GM19468 (cell line): ENCODE results near the gene CALM3.
"Not testable (repeated sequence)": the region's sequence is repeated elsewhere in the genome, so short reads cannot be mapped to it uniquely, and the experiment has no call there.

ENCODE experiments used
- ATAC-seq: cut with Tn5 transposase; IDR thresholded peaks from one replicate; pipeline ENCODE4 v1.9.1; 2021; ENCODE audit warnings: mild to moderate bottlenecking, moderate library complexity, moderate number of reproducible peaks; ENCODE audit not compliant: unreplicated experiment; ENCODE audit errors: extremely low read depth

Gene CALM3

GRCh38 chr19:46601318-46602224 is at the start of gene CALM3:
Gene CALM3 (plus strand): TSS chr19:46601330. CDS start chr19:46601435, 105 bp downstream.
- ATAC-seq: no peak

GRCh38 chr19:46552891-46553290 is 48.2 kb upstream of the CALM3 start:
- ATAC-seq: no peak

DNA sequence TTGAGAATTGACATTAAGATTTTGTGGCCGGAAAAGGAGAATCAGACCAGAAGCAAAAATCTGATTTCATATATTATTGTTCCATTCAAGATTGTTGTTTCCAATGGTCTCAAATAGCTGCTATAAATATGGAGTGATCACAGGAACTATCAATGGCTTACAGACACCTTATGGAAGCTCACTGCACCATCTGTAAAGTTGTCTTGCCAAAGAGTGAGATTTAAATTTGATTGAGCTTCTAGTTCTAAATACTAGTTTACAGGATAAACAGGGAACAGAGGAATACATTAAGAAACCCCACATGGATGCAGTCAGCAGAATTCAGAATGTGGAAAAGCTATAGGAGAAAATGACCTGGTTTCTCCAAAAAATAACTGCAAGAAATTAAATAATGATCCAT is 47.0 kb upstream of the CALM3 start:
- no peak for ATAC-seq

DNA sequence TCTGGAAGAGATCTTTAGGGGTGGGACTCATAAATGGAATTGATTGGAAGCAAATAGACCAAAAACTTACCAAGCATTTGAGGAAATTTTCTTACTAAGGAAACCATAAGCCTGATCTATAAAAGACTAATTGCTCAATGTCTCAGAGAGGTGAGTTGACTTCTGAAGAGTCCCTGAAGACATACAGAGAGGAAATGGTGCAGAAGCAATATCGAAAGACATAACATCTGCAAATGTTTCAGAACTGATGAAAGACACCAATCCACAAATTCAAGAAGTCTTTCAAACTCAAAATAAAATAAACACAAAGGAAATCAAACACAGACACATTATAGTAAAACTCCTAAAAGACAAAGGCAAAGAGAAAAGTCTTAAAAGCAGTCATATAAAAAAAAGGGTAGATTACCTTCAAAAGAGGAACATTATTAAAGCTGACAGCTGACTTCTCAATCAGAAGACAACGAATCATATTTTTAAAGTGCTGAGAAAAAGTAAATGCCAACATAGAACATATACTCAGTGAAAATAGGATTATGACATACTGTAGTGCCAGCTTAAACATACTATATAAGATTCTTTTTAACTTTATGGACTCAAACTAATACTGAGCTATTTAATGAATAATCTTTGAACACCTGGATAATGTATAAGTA is 45.4 kb upstream of the CALM3 start:
- no peak for ATAC-seq

- not testable (repeated sequence) for ATAC-seq
These were observed 44.7 kb upstream of the CALM3 start for GRCh38 chr19:46556471-46556870.

GRCh38 chr19:46559203-46559602 is 41.9 kb upstream of the CALM3 start:
- no peak for ATAC-seq

DNA sequence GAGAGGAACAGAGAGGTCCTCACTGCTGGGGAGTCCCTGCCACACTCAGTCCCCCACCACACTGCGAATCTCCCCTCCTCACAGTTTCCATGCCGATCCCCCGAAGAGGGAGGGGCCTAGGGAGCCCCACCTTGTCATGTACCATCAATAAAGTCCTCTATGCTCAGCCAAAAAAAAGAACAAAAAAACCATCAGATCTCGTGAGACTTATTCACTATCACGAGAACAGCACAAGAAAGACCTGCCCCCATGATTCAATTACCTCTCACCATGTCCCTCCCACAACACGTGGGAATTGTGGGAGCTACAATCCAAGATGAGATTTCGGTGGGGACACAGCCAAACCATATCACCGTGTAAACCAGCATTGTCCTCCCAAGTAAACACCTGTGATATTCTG is 41.5 kb upstream of the CALM3 start:
- ATAC-seq: not testable (repeated sequence)

DNA sequence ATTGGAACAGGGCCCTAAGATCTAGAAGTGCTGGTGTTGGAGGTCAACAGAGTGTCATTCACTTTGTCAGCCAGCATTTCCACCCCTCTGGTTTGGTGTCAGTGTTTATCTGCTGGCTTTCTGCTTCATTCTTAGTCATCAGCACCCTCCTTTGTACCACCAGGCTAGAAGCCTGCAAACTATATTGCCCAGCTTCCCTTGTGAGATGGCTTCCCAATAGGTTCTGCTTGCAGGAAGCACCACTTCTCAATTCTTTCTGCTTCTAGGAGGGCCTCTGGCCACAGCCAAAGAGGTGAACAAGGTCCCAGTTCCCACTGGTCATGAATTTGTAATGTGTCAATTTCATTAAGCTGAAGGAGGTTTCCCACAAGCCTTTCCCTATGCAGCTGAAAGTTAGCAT is 36.4 kb upstream of the CALM3 start:
- no peak for ATAC-seq

GRCh38 chr19:46571495-46571894 is 29.6 kb upstream of the CALM3 start:
- ATAC-seq: no peak

DNA sequence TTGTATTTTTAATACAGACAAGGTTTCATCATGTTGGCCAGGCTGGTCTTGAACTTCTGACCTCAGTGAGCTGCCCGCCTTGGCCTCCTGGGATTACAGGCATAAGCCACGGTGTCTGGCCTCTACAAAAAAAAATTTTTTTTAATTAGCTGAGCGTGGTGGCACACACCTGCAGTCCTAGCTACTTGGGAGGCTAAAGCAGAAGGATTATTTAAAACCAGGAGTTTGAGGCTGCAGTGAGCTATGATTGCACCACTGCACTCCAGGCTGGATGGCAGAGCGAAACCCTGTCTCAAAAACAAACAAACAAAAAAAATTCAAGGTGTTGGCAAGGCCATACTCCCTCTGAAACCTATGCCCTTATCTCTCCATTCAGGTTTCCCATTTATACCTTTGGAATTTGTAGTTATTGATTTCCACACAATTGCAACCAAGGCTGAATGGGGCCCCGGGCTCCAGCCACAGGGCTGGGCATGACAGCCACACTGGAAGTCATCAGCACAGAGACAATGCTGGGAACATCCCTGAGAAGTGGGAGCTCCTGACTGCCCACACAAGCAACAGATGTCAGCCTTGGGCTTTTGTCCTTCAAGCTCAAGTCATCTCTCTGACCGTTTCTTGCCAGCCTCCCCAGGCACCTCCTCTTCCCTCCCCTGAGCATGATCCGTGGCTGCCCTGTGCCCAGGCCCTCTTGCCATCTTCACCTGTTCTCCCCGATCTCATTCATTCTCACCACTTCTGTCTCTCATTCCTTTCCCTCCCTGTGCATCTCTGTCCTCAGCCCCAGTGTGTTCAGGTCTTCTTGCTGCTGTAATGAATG is 27.2 kb upstream of the CALM3 start:
- no peak for ATAC-seq

- ATAC-seq: no peak
These were observed 26.6 kb upstream of the CALM3 start for GRCh38 chr19:46574533-46574932.

GRCh38 chr19:46578450-46578849 is 22.7 kb upstream of the CALM3 start:
- ATAC-seq: no peak

DNA sequence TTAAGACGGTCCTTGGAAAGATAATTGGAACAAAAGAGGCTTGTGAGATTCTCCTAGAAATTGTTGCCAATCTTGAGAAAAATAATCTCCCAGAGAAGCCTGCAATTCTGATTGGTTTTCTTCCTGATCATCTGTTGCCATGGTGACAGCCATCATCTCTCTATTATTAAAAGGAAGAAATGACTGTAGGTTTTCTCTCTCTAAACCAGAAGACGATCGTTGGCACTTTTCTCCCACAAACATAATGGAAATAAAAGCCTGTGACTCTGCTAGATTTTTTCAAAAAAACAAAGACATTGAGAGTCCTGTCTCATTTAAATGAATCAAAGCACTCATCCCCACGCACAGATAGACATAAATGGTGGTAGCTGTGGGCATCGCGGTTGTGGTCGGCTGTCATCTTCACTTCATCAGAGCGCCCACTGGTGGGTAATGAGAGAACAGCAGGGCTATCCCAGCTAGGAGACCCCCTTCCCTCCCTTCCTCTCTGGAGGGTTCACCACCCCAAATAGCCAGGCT is 21.7 kb upstream of the CALM3 start:
- no peak for ATAC-seq

DNA sequence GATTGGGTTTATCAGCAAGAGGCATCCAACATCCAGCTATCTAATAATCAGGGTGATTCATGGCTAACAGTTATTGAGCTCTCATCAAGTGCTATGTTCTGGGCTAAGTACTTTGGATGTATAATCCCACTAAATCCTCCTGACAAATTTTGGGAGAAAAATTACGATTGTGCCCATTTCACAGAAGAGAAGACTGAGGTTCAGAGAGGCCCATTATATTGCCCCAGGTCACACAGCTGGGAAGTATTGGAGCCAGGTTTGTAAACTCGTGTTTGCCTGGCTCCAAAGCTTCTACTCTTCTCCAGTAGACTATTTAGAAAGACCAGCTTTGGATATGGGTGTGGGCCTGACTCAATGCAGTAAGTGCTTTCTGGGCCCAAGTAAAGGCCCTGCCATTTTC is 20.9 kb upstream of the CALM3 start:
- ATAC-seq: no peak

GRCh38 chr19:46585539-46585938 is 15.6 kb upstream of the CALM3 start:
- no peak for ATAC-seq

- no peak for ATAC-seq
These were observed 14.8 kb upstream of the CALM3 start for GRCh38 chr19:46586294-46586693.

GRCh38 chr19:46587861-46588260 is 13.3 kb upstream of the CALM3 start:
- no peak for ATAC-seq

DNA sequence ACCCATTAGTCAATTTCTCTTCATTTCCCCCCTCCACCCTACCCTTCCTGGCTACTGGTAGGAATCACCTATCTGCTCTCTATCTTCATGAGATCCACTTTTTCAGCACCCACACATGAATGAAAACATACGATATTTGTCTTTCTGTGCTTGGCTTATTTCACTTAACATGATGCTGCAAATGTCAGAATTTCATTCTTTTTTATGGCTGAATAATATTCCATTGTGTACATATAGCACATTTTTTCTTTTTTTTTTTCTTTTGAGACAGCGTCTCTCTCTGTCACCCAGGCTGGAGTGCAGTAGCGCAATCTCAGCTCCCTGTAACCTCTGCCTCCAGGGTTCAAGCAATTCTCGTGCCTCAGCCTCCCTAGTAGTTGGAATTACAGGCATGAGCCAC is 9.9 kb upstream of the CALM3 start:
- no peak for ATAC-seq

GRCh38 chr19:46591870-46592269 is 9.3 kb upstream of the CALM3 start:
- ATAC-seq: no peak

DNA sequence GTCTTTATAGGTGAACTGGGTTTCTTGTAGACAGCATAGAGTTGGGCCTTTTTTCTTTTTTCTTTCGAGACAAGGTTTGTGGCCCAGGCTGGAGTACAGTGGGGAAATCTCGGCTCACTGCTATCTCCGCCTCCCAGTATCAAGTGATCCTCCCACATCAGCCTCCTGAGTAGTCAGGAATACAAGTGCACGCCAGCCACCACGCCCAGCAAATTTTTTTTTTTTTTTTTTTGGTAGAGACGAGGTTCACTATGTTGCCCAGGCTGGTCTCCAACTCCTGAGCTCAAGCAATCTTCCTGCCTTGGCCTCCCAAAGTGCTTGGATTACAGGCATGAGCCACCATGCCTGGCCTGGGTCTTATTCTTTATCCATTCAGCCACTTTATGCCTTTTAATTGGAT is 5.1 kb upstream of the CALM3 start:
- no peak for ATAC-seq
